HCT116 (cell line): ENCODE data around the gene BICD1. TPM values are rescaled to one million over a fixed set of nuclear protein-coding genes. Genes with fewer than 3 reads are reported as not detected.

Source experiments
- ATAC-seq: fragments of 200-7000 bp; cut with Tn5 transposase; 2 replicates; pipeline ENCODE4 v1.9.1; 2020; ENCODE audit warnings: mild to moderate bottlenecking, moderate library complexity
- BruUV-seq: library from RNA; stranded (reverse); fragments of 400-500 nt; replicated peaks from 2 replicates; lab custom pipeline; 2021; lab: Mats Ljungman, UMichigan
- CTCF ChIA-PET: fragments of 300-600 bp; sonication (Branson Sonifier 250); formaldehyde crosslinking; loops from one replicate; lab custom pipeline; 2021; ENCODE audit warnings: antibody characterized with exemption; lab: Charles Lee
- POLR2A ChIA-PET: fragments of 300-600, 350-600 bp; sonication (Branson Sonifier 250); formaldehyde crosslinking; loops from one replicate; lab custom pipeline; 2021; ENCODE audit warnings: antibody characterized with exemption; lab: Charles Lee
- RAD21 ChIA-PET, 2 experiments: fragments of 300-600 bp; sonication (Branson Sonifier 250); formaldehyde crosslinking; loops; one replicate each; lab custom pipeline; 2023; ENCODE audit warnings: low total read pairs in 2 of 2; ENCODE audit not compliant: uncharacterized antibody in 2 of 2, unreplicated experiment in 2 of 2, low non-redundant PET in 1 of 2; lab: Charles Lee
- DNase-seq: peaks from one replicate; pipeline ENCODE4 v3.0.0-alpha.2; 2010; ENCODE audit warnings: low read depth, low spot score
- H2AFZ ChIP-seq: fragments of 200-600 bp; shearing (Covaris generic), sonication (generic); 2 replicates; pipeline ENCODE4 v1.6.1; 2017; ENCODE audit warnings: low read depth, mixed run types, mixed read lengths, antibody characterized with exemption, low read length; ENCODE audit not compliant: poor library complexity, severe bottlenecking
- H3K27ac ChIP-seq: 2 replicates; pipeline ENCODE4 v1.5.1; 2012; ENCODE audit warnings: low read depth, low read length
- H3K27me3 ChIP-seq: fragments of 200-600 bp; sonication (generic); 2 replicates; pipeline ENCODE4 v1.6.1; 2016; ENCODE audit warnings: mixed run types, low read length, mixed read lengths; ENCODE audit not compliant: insufficient read depth
- H3K36me3 ChIP-seq, 2 experiments: fragments of 200-500 bp in 1 of 2; fragments of 200-600 bp in 1 of 2; sonication (Bioruptor generic) in 1 of 2; sonication (generic) in 1 of 2; 2 replicates each; pipeline versions ENCODE4 v1.5.1 to v1.6.1; 2014 to 2016; ENCODE audit warnings: low read length in 2 of 2, inconsistent platforms in 1 of 2, mixed read lengths in 1 of 2, mixed run types in 1 of 2; ENCODE audit not compliant: insufficient read depth in 2 of 2, control insufficient read depth in 1 of 2
- H3K4me1 ChIP-seq, 2 experiments: fragments of 200-600 bp in 1 of 2; sonication (generic) in 1 of 2; 2 replicates each; pipeline versions ENCODE4 v1.5.1 to v1.6.1; 2012 to 2017; ENCODE audit warnings: low read length in 2 of 2, inconsistent platforms in 1 of 2, mild to moderate bottlenecking in 1 of 2, mixed read lengths in 1 of 2, mixed run types in 1 of 2, moderate library complexity in 1 of 2; ENCODE audit not compliant: insufficient read depth in 2 of 2, control insufficient read depth in 1 of 2
- H3K4me2 ChIP-seq: fragments of 200-600 bp; sonication (generic); 2 replicates; pipeline ENCODE4 v1.6.1; 2017; ENCODE audit warnings: mixed run types, low read length, mixed read lengths
- H3K4me3 ChIP-seq, 2 experiments: fragments of 200-600 bp in 1 of 2; sonication (generic) in 1 of 2; replicated peaks in 1 of 2; 2 replicates each; pipeline ENCODE4 v1.5.1; 2011 to 2016; ENCODE audit warnings: low read length in 2 of 2, control low read depth in 1 of 2, low read depth in 1 of 2, mild to moderate bottlenecking in 1 of 2, mixed read lengths in 1 of 2, mixed run types in 1 of 2
- H3K79me2 ChIP-seq: fragments of 200-600 bp; sonication (generic); 2 replicates; pipeline ENCODE4 v1.6.1; 2017; ENCODE audit warnings: mild to moderate bottlenecking, mixed run types, low read length, moderate library complexity, mixed read lengths; ENCODE audit not compliant: insufficient read depth
- H3K9ac ChIP-seq: fragments of 200-600 bp; sonication (generic); 2 replicates; pipeline ENCODE4 v1.6.1; 2016; ENCODE audit warnings: low read length, mixed read lengths
- H3K9me2 ChIP-seq: fragments of 200-600 bp; sonication (generic), shearing (Covaris generic); 2 replicates; pipeline ENCODE4 v1.6.1; 2017; ENCODE audit warnings: mixed run types, mild to moderate bottlenecking, moderate library complexity; ENCODE audit not compliant: insufficient read depth
- H3K9me3 ChIP-seq, 2 experiments: fragments of 200-500 bp in 1 of 2; fragments of 200-600 bp in 1 of 2; sonication (Bioruptor generic) in 1 of 2; sonication (generic) in 1 of 2; 2 replicates each; pipeline ENCODE4 v1.6.1; 2014 to 2017; ENCODE audit warnings: low read length in 2 of 2, mixed read lengths in 2 of 2, inconsistent platforms in 1 of 2, low read depth in 1 of 2, mild to moderate bottlenecking in 1 of 2, mixed run types in 1 of 2, moderate library complexity in 1 of 2; ENCODE audit not compliant: control insufficient read depth in 1 of 2, insufficient read depth in 1 of 2
- H4K20me1 ChIP-seq: fragments of 200-600 bp; sonication (generic), shearing (Covaris generic); 2 replicates; pipeline ENCODE4 v1.6.1; 2017; ENCODE audit warnings: mixed run types, mild to moderate bottlenecking, moderate library complexity; ENCODE audit not compliant: insufficient read depth
- CBX3 ChIP-seq: IDR thresholded peaks from 2 replicates; pipeline ENCODE4 v1.6.1; 2012; ENCODE audit warnings: low read depth
- EZH2phosphoT487 ChIP-seq: fragments of 200-600 bp; IDR thresholded peaks from 2 replicates; pipeline ENCODE4 v1.6.1; 2018; ENCODE audit warnings: antibody characterized with exemption, borderline replicate concordance
- FOSL1 ChIP-seq: IDR thresholded peaks from 2 replicates; pipeline ENCODE4 v1.6.1; 2012; ENCODE audit warnings: low read depth
- POLR2A ChIP-seq: IDR thresholded peaks from 2 replicates; pipeline ENCODE4 v1.7.0; 2011; ENCODE audit warnings: borderline replicate concordance; ENCODE audit not compliant: insufficient read depth, insufficient read length; ENCODE audit errors: extremely low read depth
- POLR2AphosphoS5 ChIP-seq: IDR thresholded peaks from 2 replicates; pipeline ENCODE4 v1.6.1; 2011; ENCODE audit warnings: mild to moderate bottlenecking, low read depth, low read length, moderate library complexity
- RAD21 ChIP-seq: IDR thresholded peaks from 2 replicates; pipeline ENCODE4 v1.6.1; 2012; ENCODE audit warnings: low read depth, mild to moderate bottlenecking
- REST ChIP-seq: IDR thresholded peaks from 2 replicates; pipeline ENCODE4 v1.6.1; 2012; ENCODE audit warnings: low read depth
- SIN3A ChIP-seq: IDR thresholded peaks from 2 replicates; pipeline ENCODE4 v1.6.1; 2012; ENCODE audit warnings: low read depth
- SP1 ChIP-seq: IDR thresholded peaks from 2 replicates; pipeline ENCODE4 v1.6.1; 2012; ENCODE audit warnings: low read depth
- SRF ChIP-seq: IDR thresholded peaks from 2 replicates; pipeline ENCODE4 v1.6.1; 2012; ENCODE audit warnings: low read depth
- TCF7L2 ChIP-seq: IDR thresholded peaks from 2 replicates; pipeline ENCODE4 v1.7.0; 2011; ENCODE audit warnings: borderline replicate concordance, inconsistent platforms; ENCODE audit not compliant: insufficient read depth, insufficient read length; ENCODE audit errors: extremely low read depth
- ZBTB33 ChIP-seq: IDR thresholded peaks from 2 replicates; pipeline ENCODE4 v1.6.1; 2011; ENCODE audit warnings: mild to moderate bottlenecking, low read length, moderate library complexity; ENCODE audit not compliant: insufficient replicate concordance; ENCODE audit errors: extremely low read depth
- ZFX ChIP-seq: fragments of 450-650 bp; IDR thresholded peaks from 2 replicates; pipeline ENCODE4 v1.6.1; 2017
- intact Hi-C: fragments of 100-400 bp; cut with micrococcal nuclease; formaldehyde crosslinking; loops from 2 replicates; pipeline ENCODE4 v1.10.0; 2022
- total RNA-seq: library from RNA; stranded (reverse); gene quantifications from one replicate; pipeline ENCODE4 v1.2.1, GENCODE V29; 2021; ENCODE audit not compliant: unreplicated experiment
- TF ChIP-seq, protein P1 (sequence below): IDR thresholded peaks from 2 replicates; pipeline ENCODE4 v1.6.1; 2012
- TF ChIP-seq, protein P2 (sequence below), 3 experiments: fragments of 200-600 bp in 1 of 3; sonication (generic) in 1 of 3; IDR thresholded peaks in 2 of 3; conservative IDR thresholded peaks in 1 of 3; 2 replicates each; pipeline ENCODE4 v1.5.1; 2012 to 2017; ENCODE audit warnings: low read depth in 2 of 3, low read length in 2 of 3, antibody characterized with exemption in 1 of 3, borderline replicate concordance in 1 of 3, control low read depth in 1 of 3, mild to moderate bottlenecking in 1 of 3, mixed read lengths in 1 of 3, mixed run types in 1 of 3, moderate library complexity in 1 of 3; ENCODE audit not compliant: insufficient read depth in 1 of 3

Gene BICD1
- total RNA-seq, 1 experiment from 2014 or later, result 32.5 TPM

DNA sequence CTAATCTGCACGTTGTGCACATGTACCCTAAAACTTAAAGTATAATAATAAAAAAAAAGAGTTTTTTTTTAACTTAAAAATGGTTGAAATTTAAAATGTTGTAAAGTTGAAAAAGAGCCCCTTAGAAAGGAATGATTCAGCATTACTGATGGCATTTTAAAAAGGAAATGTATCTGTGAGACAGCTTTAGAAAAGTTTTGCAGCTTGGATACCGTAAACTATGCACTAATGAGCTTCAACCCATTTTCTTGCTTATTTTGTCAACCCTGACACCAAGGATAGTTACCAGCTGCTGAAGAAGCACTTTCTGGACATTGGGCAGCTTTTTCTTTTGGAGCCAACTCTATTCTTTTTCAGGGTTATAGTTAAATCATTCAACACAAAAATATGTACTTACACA is 4.3 kb downstream of the BICD1 start (continued):
- no peak for TF ChIP-seq REST
- no peak for TF ChIP-seq EZH2phosphoT487
- TF ChIP-seq, protein P1, sequence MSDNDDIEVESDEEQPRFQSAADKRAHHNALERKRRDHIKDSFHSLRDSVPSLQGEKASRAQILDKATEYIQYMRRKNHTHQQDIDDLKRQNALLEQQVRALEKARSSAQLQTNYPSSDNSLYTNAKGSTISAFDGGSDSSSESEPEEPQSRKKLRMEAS, result no peak
- no peak for TF ChIP-seq CBX3
- no peak for TF ChIP-seq POLR2A

DNA sequence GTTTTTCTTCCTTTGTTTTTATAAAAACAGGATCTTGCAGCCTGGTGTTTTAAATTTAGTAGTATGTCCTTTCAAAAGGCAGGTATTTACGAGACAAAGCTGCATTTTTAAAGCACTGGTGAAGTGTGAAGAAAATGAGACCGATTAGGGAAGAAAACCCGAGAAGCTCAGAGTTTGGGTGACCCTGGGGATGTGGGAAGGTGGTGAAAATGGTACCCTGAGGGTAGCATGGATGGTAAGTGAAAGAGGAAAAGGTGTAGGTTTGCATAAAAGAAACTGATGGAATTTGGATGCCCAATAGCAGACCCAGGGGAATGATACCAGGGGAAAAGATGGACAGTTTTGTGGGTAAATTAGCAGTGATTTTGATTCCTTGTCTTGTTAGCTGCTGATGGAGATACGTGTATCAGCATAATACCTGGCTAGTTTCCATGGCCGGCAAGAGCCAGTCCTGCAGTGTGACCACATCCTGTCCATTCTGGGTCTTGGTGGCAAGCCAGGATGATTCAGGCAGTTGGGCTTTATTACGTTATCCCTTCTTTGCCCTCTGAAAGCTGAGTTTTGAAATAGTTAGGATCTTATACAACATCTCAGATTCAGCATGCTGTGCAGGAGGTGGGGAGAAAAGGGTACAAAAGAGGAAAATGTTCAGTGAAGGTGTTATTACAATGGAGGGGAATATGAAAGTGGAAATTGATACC is 8.9 kb downstream of the BICD1 start:
- H3K4me3 ChIP-seq, result peak overlapping the region in 1 of 2 experiments; percentile 25; a peak in 2 of 4 replicates
- POLR2A ChIA-PET, result interaction anchor here (1.0 to 2.0 kb wide), 2 partner anchors 9 to 462 kb away, joined by 4 to 10 read pairs; partner anchors contain the start of gene BICD1
- TF ChIP-seq SIN3A, result peak; percentile 67
- peak; percentile 82 for TF ChIP-seq FOSL1
- no peak for TF ChIP-seq EZH2phosphoT487
- TF ChIP-seq ZFX, result no peak
- TF ChIP-seq ZBTB33, result no peak
- TF ChIP-seq, protein P1, result peak; percentile 60; the same call in 1 of the 2 replicates
- TF ChIP-seq TCF7L2, result peak; percentile 63
- TF ChIP-seq CBX3, result peak; percentile 97; the same call in 1 of the 2 replicates
- TF ChIP-seq, protein P2, sequence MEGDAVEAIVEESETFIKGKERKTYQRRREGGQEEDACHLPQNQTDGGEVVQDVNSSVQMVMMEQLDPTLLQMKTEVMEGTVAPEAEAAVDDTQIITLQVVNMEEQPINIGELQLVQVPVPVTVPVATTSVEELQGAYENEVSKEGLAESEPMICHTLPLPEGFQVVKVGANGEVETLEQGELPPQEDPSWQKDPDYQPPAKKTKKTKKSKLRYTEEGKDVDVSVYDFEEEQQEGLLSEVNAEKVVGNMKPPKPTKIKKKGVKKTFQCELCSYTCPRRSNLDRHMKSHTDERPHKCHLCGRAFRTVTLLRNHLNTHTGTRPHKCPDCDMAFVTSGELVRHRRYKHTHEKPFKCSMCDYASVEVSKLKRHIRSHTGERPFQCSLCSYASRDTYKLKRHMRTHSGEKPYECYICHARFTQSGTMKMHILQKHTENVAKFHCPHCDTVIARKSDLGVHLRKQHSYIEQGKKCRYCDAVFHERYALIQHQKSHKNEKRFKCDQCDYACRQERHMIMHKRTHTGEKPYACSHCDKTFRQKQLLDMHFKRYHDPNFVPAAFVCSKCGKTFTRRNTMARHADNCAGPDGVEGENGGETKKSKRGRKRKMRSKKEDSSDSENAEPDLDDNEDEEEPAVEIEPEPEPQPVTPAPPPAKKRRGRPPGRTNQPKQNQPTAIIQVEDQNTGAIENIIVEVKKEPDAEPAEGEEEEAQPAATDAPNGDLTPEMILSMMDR (IDR thresholded peaks at IDR 0.05 in 2 of 3, conservative IDR thresholded peaks at IDR 0.05 in 1 of 3; ENCODE audit: borderline replicate concordance in 1 of 3, insufficient read depth in 1 of 3, low read depth in 2 of 3, low read length in 2 of 3), result no peak
- TF ChIP-seq SRF, result no peak
- TF ChIP-seq SP1, result peak; percentile 95
- no peak for TF ChIP-seq POLR2A
- TF ChIP-seq POLR2AphosphoS5, result peak; percentile 72
- TF ChIP-seq RAD21, result no peak

More for the DNA sequence above, 8.9 kb downstream of the BICD1 start:
- H4K20me1 ChIP-seq, result no peaks in the 10 kb centered on the region
- ATAC-seq (peak; percentile 96), DNase-seq (peak; percentile 90)
- H3K4me2 ChIP-seq, result peak overlapping the region; percentile 62
- H3K36me3 ChIP-seq, result peaks cover 0 to 4% of the 10 kb centered on the region in 2 experiments; a peak in 1 of 4 replicates
- peak overlapping the region; percentile 35 for H3K9ac ChIP-seq
- peaks cover 44% of the 10 kb centered on the region for H3K79me2 ChIP-seq
- no peaks in the 10 kb centered on the region for H3K27me3 ChIP-seq
- H2AFZ ChIP-seq, result no peak overlapping the region
- CTCF ChIA-PET, result no interaction called here
- H3K9me2 ChIP-seq, result no peaks in the 10 kb centered on the region
- H3K4me1 ChIP-seq, result peaks cover 29 to 39% of the 10 kb centered on the region in 2 experiments
- intact Hi-C loops, result no loop called here
- no TSS peak for BruUV-seq
- no peaks in the 10 kb centered on the region for H3K9me3 ChIP-seq
- peak overlapping the region; percentile 69 for H3K27ac ChIP-seq
- RAD21 ChIA-PET, result interaction anchor here in 1 of 2 experiments (0.7 kb wide), 1 partner anchor 131 kb away, joined by 3 read pairs; no protein-coding TSS in a partner anchor
